ENCODE measurements around the gene ATXN7.

- no peak for TF ChIP-seq SIN3A (IDR thresholded peaks at IDR 0.05; ENCODE audit: borderline replicate concordance, insufficient read depth, low read length)
- TF ChIP-seq POLR2AphosphoS5 (IDR thresholded peaks at IDR 0.05; ENCODE audit: low read depth, low read length) = no peak
- no peak for TF ChIP-seq REST (IDR thresholded peaks at IDR 0.05; ENCODE audit: insufficient read depth in 1 of 2, low read depth in 2 of 2, low read length in 2 of 2)
These were observed 125.3 kb downstream of the ATXN7 start for GRCh38 chr3:63988943-63989342.

Data from PFSK-1 (cell line).